IMR-90 (cell line): ENCODE results near the gene SLC8A1. TPM values are rescaled to one million over a fixed set of nuclear protein-coding genes. Genes with fewer than 3 reads are reported as not detected.

Experiments used
- CEBPB ChIP-seq: IDR thresholded peaks from 2 replicates; pipeline ENCODE4 v1.6.1; 2012; ENCODE audit warnings: low read depth, low read length, improper control_type of control experiment
- MXI1 ChIP-seq: IDR thresholded peaks from 2 replicates; pipeline ENCODE4 v1.6.1; 2012; ENCODE audit warnings: low read depth, mild to moderate bottlenecking, low read length, moderate library complexity, borderline replicate concordance
- NFE2L2 ChIP-seq: fragments of 150-350 bp; IDR thresholded peaks from 2 replicates; pipeline ENCODE4 v1.6.1; 2016; ENCODE audit warnings: low read depth, mild to moderate bottlenecking, low read length
- RCOR1 ChIP-seq: IDR thresholded peaks from 2 replicates; pipeline ENCODE4 v1.6.1; 2012; ENCODE audit warnings: mild to moderate bottlenecking, low read length, improper control_type of control experiment; ENCODE audit not compliant: insufficient replicate concordance
- SMC3 ChIP-seq: fragments of 150-350 bp; IDR thresholded peaks from 2 replicates; pipeline ENCODE4 v1.6.1; 2016; ENCODE audit warnings: low read depth, mild to moderate bottlenecking, antibody characterized with exemption, low read length, moderate library complexity
- polyA plus RNA-seq, 3 experiments: library from polyadenylated mRNA; depleted of rRNA; stranded (reverse); fragments of >200 nt; gene quantifications; 2 replicates each; pipeline ENCODE4 v1.2.3, GENCODE V29; 2012; ENCODE audit warnings: low replicate concordance in 1 of 3
- total RNA-seq: library from RNA; depleted of rRNA; stranded (reverse); fragments of >200 nt; gene quantifications from 2 replicates; pipeline ENCODE4 v1.2.3, GENCODE V29; 2012
- TF ChIP-seq, protein P1 (sequence below): conservative IDR thresholded peaks from 2 replicates; pipeline ENCODE4 v1.5.1; 2012; ENCODE audit warnings: mild to moderate bottlenecking, low read depth, low read length, improper control_type of control experiment

The SLC8A1 gene
- total and polyA plus RNA-seq, 2 of the 4 experiments (the other 2 are of a cell fraction), result 7.7 to 57.0 TPM

DNA sequence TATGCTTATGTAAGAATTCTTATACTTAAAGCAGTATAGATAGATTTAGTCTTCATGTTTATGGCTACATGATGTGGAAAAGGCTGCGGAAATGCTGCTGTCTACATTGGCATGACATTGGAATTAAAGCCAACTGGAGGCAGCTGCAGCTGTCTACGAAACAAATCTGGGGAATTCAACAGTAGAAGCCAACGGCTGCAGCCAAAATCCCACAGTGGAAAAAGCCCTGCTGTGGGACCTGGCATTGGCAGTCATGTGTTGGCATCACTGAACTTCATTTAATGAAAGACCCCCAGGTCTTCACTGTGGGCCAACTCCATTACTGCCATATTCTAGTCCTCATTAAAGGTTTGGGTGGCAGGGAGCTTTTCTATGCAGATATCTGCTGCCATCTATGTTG, 223.6 kb downstream of the SLC8A1 start (continued):
- TF ChIP-seq, protein P1, sequence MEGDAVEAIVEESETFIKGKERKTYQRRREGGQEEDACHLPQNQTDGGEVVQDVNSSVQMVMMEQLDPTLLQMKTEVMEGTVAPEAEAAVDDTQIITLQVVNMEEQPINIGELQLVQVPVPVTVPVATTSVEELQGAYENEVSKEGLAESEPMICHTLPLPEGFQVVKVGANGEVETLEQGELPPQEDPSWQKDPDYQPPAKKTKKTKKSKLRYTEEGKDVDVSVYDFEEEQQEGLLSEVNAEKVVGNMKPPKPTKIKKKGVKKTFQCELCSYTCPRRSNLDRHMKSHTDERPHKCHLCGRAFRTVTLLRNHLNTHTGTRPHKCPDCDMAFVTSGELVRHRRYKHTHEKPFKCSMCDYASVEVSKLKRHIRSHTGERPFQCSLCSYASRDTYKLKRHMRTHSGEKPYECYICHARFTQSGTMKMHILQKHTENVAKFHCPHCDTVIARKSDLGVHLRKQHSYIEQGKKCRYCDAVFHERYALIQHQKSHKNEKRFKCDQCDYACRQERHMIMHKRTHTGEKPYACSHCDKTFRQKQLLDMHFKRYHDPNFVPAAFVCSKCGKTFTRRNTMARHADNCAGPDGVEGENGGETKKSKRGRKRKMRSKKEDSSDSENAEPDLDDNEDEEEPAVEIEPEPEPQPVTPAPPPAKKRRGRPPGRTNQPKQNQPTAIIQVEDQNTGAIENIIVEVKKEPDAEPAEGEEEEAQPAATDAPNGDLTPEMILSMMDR, result no peak
- TF ChIP-seq MXI1 (no peak), CEBPB (no peak), NFE2L2 (no peak), RCOR1 (no peak), SMC3 (no peak)
